ENCODE measurements around the gene GGA1. TPM values are rescaled to one million over a fixed set of nuclear protein-coding genes. Genes with fewer than 3 reads are reported as not detected.

The GGA1 gene, protein sequence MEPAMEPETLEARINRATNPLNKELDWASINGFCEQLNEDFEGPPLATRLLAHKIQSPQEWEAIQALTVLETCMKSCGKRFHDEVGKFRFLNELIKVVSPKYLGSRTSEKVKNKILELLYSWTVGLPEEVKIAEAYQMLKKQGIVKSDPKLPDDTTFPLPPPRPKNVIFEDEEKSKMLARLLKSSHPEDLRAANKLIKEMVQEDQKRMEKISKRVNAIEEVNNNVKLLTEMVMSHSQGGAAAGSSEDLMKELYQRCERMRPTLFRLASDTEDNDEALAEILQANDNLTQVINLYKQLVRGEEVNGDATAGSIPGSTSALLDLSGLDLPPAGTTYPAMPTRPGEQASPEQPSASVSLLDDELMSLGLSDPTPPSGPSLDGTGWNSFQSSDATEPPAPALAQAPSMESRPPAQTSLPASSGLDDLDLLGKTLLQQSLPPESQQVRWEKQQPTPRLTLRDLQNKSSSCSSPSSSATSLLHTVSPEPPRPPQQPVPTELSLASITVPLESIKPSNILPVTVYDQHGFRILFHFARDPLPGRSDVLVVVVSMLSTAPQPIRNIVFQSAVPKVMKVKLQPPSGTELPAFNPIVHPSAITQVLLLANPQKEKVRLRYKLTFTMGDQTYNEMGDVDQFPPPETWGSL
- total RNA-seq: 15.7 TPM

DNA sequence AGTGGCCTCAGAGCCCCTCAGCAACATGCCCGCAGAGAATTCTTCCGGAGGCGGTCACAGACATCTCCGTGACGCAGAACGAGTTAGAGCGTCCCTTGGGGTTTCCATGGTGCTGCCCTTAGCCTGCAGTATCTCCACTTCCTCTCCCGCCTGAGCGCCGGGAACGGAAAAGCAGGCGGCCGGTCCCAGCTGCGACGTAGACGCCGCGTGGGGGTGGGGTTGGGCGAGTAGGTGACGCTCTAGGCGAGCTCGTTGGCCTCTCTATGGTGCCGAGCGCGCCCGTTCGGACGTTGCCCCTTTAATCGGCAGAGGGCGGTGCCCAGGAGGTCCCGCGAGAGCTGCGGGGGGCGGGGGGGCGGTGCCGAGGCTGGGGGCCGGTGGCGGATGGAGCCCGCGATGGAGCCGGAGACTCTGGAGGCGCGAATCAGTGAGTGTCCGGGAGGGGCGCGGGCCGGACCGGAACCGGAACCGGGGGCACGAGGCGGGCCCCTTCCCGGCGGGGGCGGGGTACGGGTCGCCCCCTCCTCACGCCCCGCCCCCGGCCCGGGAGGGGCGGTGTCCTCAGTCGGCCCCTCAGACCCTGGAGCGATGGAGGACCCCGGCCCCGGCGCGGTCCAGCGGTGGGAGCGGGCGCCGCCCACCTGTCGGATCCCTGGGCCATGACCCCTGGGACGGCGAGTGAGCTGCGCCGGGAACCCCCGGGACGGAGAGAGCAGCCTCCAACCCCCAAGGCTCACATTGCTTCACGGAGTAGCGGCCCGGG, at the start of gene GGA1:
Gene GGA1 (plus strand): TSS at position 358 of the 763 bp plus-strand sequence. CDS start 27 bp downstream, at position 385.
- H3K4me1 ChIP-seq (ENCODE audit: control insufficient read depth in 3 of 3, insufficient read depth in 3 of 3, low read length in 3 of 3): peaks cover 29 to 35% (median 32%) of the 10 kb centered on the region in 3 donors
- peak within 1 kb of the TSS; percentile 88 to 92 (median 89) for H3K9ac ChIP-seq (ENCODE audit: low read depth in 1 of 3, low read length in 3 of 3)
- no peaks in the 10 kb centered on the region for H3K9me3 ChIP-seq (ENCODE audit: control insufficient read depth in 3 of 3, low read length in 3 of 3)
- H3K27me3 ChIP-seq (ENCODE audit: control insufficient read depth in 3 of 3, insufficient read depth in 3 of 3, low read length in 3 of 3): peaks cover 0 to 3% (median 0%) of the 10 kb centered on the region in 3 donors
- peak within 1 kb of the TSS; percentile 95 for H3K27ac ChIP-seq (ENCODE audit: low read depth, low read length)
- H3K4me3 ChIP-seq (ENCODE audit: low read length in 3 of 3): peak within 1 kb of the TSS; percentile 86 to 89 (median 87)
- H3K36me3 ChIP-seq (ENCODE audit: control insufficient read depth in 3 of 3, insufficient read depth in 3 of 3, low read length in 3 of 3): no peaks in the 10 kb centered on the region

GRCh38 chr22:37559521-37559900, 49.1 kb upstream of the GGA1 start:
- H3K4me3 ChIP-seq (ENCODE audit: low read length in 3 of 3): peak overlapping the region in 2 of 3 donors; percentile 30 to 61
- peaks cover 16 to 49% (median 42%) of the 10 kb centered on the region in 3 donors for H3K27me3 ChIP-seq (ENCODE audit: control insufficient read depth in 3 of 3, insufficient read depth in 3 of 3, low read length in 3 of 3)
- peak overlapping the region; percentile 57 to 79 (median 65) for H3K9ac ChIP-seq (ENCODE audit: low read depth in 1 of 3, low read length in 3 of 3)
- H3K9me3 ChIP-seq (ENCODE audit: control insufficient read depth in 3 of 3, low read length in 3 of 3): no peaks in the 10 kb centered on the region
- peaks cover 39 to 46% (median 45%) of the 10 kb centered on the region in 3 donors for H3K4me1 ChIP-seq (ENCODE audit: control insufficient read depth in 3 of 3, insufficient read depth in 3 of 3, low read length in 3 of 3)
- peaks cover 0 to 2% (median 0%) of the 10 kb centered on the region in 3 donors for H3K36me3 ChIP-seq (ENCODE audit: control insufficient read depth in 3 of 3, insufficient read depth in 3 of 3, low read length in 3 of 3)
- peak overlapping the region; percentile 69 for H3K27ac ChIP-seq (ENCODE audit: low read depth, low read length)

DNA sequence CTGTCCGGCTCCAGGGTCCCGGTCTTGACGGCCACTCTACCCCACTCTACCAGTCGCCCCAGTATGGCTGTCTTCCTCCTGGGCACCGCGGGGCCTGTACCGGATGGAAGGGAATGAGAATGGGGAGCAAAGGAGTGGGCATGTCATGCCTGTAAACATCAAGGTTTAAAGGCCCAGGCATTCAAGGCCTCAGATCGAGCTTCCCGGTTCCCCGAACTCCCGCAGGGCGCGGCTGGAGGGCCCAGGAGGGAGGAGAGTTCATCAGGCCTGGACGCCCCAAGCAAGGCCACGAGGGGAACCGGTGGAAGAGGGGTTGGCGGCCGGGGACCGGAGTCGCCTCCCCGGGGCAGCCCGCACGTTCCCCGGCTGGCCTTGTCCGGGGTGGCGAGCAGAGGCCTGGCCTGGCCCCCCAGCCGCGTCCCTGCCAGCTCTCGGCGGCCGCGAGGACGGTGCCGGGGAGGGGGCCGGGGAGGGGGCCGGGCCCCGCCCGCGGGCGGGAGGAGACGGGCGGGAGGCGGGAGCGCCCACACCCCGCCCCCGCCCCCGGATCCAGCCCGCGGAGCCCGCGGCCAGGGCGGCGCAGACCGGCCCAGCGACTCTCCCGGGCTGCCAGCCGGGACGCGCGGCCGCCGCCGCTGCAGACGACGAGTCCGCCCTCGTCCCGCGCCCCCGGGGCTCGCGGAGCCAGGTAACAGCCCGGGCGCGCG, 48.6 kb upstream of the GGA1 start, which contains the start of gene CDC42EP1:
Gene CDC42EP1 (plus strand): TSS at position 580 of the 707 bp plus-strand sequence. CDS start 5,870 bp downstream, outside the sequence.
- H3K36me3 ChIP-seq (ENCODE audit: control insufficient read depth in 3 of 3, insufficient read depth in 3 of 3, low read length in 3 of 3): peaks cover 0 to 2% (median 0%) of the 10 kb centered on the region in 3 donors
- peak within 1 kb of the TSS; percentile 65 to 77 (median 73) for H3K4me3 ChIP-seq (ENCODE audit: low read length in 3 of 3)
- H3K9ac ChIP-seq (ENCODE audit: low read depth in 1 of 3, low read length in 3 of 3): peak within 1 kb of the TSS; percentile 80 to 81 (median 80)
- no peaks in the 10 kb centered on the region for H3K9me3 ChIP-seq (ENCODE audit: control insufficient read depth in 3 of 3, low read length in 3 of 3)
- H3K27me3 ChIP-seq (ENCODE audit: control insufficient read depth in 3 of 3, insufficient read depth in 3 of 3, low read length in 3 of 3): peaks cover 16 to 49% (median 42%) of the 10 kb centered on the region in 3 donors
- peaks cover 39 to 48% (median 46%) of the 10 kb centered on the region in 3 donors for H3K4me1 ChIP-seq (ENCODE audit: control insufficient read depth in 3 of 3, insufficient read depth in 3 of 3, low read length in 3 of 3)
- H3K27ac ChIP-seq (ENCODE audit: low read depth, low read length): peak within 1 kb of the TSS; percentile 91

GRCh38 chr22:37560608-37561211, 47.9 kb upstream of the GGA1 start:
- H3K27me3 ChIP-seq (ENCODE audit: control insufficient read depth in 3 of 3, insufficient read depth in 3 of 3, low read length in 3 of 3): peaks cover 16 to 51% (median 42%) of the 10 kb centered on the region in 3 donors
- no peaks in the 10 kb centered on the region for H3K9me3 ChIP-seq (ENCODE audit: control insufficient read depth in 3 of 3, low read length in 3 of 3)
- H3K27ac ChIP-seq (ENCODE audit: low read depth, low read length): peak overlapping the region; percentile 91
- H3K9ac ChIP-seq (ENCODE audit: low read depth in 1 of 3, low read length in 3 of 3): peak overlapping the region; percentile 80 to 81 (median 80)
- H3K4me3 ChIP-seq (ENCODE audit: low read length in 3 of 3): peak overlapping the region; percentile 65 to 77 (median 73)
- H3K4me1 ChIP-seq (ENCODE audit: control insufficient read depth in 3 of 3, insufficient read depth in 3 of 3, low read length in 3 of 3): peaks cover 44 to 50% (median 47%) of the 10 kb centered on the region in 3 donors
- peaks cover 0 to 2% (median 0%) of the 10 kb centered on the region in 3 donors for H3K36me3 ChIP-seq (ENCODE audit: control insufficient read depth in 3 of 3, insufficient read depth in 3 of 3, low read length in 3 of 3)

GRCh38 chr22:37561212-37562048, 47.2 kb upstream of the GGA1 start:
- H3K4me3 ChIP-seq (ENCODE audit: low read length in 3 of 3): peak overlapping the region; percentile 65 to 77 (median 73)
- H3K4me1 ChIP-seq (ENCODE audit: control insufficient read depth in 3 of 3, insufficient read depth in 3 of 3, low read length in 3 of 3): peaks cover 43 to 53% (median 50%) of the 10 kb centered on the region in 3 donors
- peak overlapping the region; percentile 91 for H3K27ac ChIP-seq (ENCODE audit: low read depth, low read length)
- peaks cover 17 to 53% (median 46%) of the 10 kb centered on the region in 3 donors for H3K27me3 ChIP-seq (ENCODE audit: control insufficient read depth in 3 of 3, insufficient read depth in 3 of 3, low read length in 3 of 3)
- H3K9me3 ChIP-seq (ENCODE audit: control insufficient read depth in 3 of 3, low read length in 3 of 3): no peaks in the 10 kb centered on the region
- H3K36me3 ChIP-seq (ENCODE audit: control insufficient read depth in 3 of 3, insufficient read depth in 3 of 3, low read length in 3 of 3): peaks cover 0 to 7% (median 0%) of the 10 kb centered on the region in 3 donors
- peak overlapping the region; percentile 80 to 81 (median 80) for H3K9ac ChIP-seq (ENCODE audit: low read depth in 1 of 3, low read length in 3 of 3)

- H3K27me3 ChIP-seq (ENCODE audit: control insufficient read depth in 3 of 3, insufficient read depth in 3 of 3, low read length in 3 of 3): peaks cover 16 to 52% (median 50%) of the 10 kb centered on the region in 3 donors
- peak overlapping the region; percentile 91 for H3K27ac ChIP-seq (ENCODE audit: low read depth, low read length)
- peaks cover 0 to 12% (median 6%) of the 10 kb centered on the region in 3 donors for H3K36me3 ChIP-seq (ENCODE audit: control insufficient read depth in 3 of 3, insufficient read depth in 3 of 3, low read length in 3 of 3)
- H3K9ac ChIP-seq (ENCODE audit: low read depth in 1 of 3, low read length in 3 of 3): peak overlapping the region; percentile 80 to 81 (median 80)
- no peaks in the 10 kb centered on the region for H3K9me3 ChIP-seq (ENCODE audit: control insufficient read depth in 3 of 3, low read length in 3 of 3)
- peaks cover 46 to 58% (median 52%) of the 10 kb centered on the region in 3 donors for H3K4me1 ChIP-seq (ENCODE audit: control insufficient read depth in 3 of 3, insufficient read depth in 3 of 3, low read length in 3 of 3)
- H3K4me3 ChIP-seq (ENCODE audit: low read length in 3 of 3): peak overlapping the region; percentile 65 to 77 (median 73)
Measured at GRCh38 chr22:37562049-37562875, 46.4 kb upstream of the GGA1 start.

GRCh38 chr22:37563153-37564081, 45.2 kb upstream of the GGA1 start:
- no peaks in the 10 kb centered on the region for H3K9me3 ChIP-seq (ENCODE audit: control insufficient read depth in 3 of 3, low read length in 3 of 3)
- peak overlapping the region in 2 of 3 donors; percentile 23 to 35 for H3K4me3 ChIP-seq (ENCODE audit: low read length in 3 of 3)
- H3K27ac ChIP-seq (ENCODE audit: low read depth, low read length): peak overlapping the region; percentile 65
- H3K27me3 ChIP-seq (ENCODE audit: control insufficient read depth in 3 of 3, insufficient read depth in 3 of 3, low read length in 3 of 3): peaks cover 16 to 59% (median 46%) of the 10 kb centered on the region in 3 donors
- no peak overlapping the region for H3K9ac ChIP-seq (ENCODE audit: low read depth in 1 of 3, low read length in 3 of 3)
- peaks cover 51 to 63% (median 57%) of the 10 kb centered on the region in 3 donors for H3K4me1 ChIP-seq (ENCODE audit: control insufficient read depth in 3 of 3, insufficient read depth in 3 of 3, low read length in 3 of 3)
- H3K36me3 ChIP-seq (ENCODE audit: control insufficient read depth in 3 of 3, insufficient read depth in 3 of 3, low read length in 3 of 3): peaks cover 0 to 14% (median 11%) of the 10 kb centered on the region in 3 donors

Data from skeletal muscle tissue (tissue), 4 donors.